Measurements from ENCODE around the gene OTUB2. TPM values are rescaled to one million over a fixed set of nuclear protein-coding genes. Genes with fewer than 3 reads are reported as not detected.

OTUB2 gene
- 1.1 TPM for total RNA-seq

GRCh38 chr14:94026173-94026888 is at the start of gene OTUB2:
Gene OTUB2, plus strand, starts transcription at chr14:94026340. Its CDS starts 198 bp downstream, at chr14:94026538.
- peak; percentile 97 for ATAC-seq
- peak; percentile 99 for DNase-seq (ENCODE audit: low spot score)

- ATAC-seq (no peak), DNase-seq (ENCODE audit: low spot score) (no peak)
Observed at GRCh38 chr14:93976477-93977057, 49.6 kb upstream of the OTUB2 start, which contains the start of gene ASB2. Gene ASB2, minus strand, starts transcription at chr14:93976570. Its CDS starts 12,031 bp downstream, at chr14:93964539.

- DNase-seq (ENCODE audit: low spot score), result no peak
- ATAC-seq, result no peak
Observed at GRCh38 chr14:93977171-93977570, 49.0 kb upstream of the OTUB2 start.

GRCh38 chr14:93977790-93978581 is 48.2 kb upstream of the OTUB2 start:
- DNase-seq (ENCODE audit: low spot score), result no peak

GRCh38 chr14:93978735-93979134 is 47.4 kb upstream of the OTUB2 start:
- DNase-seq (ENCODE audit: low spot score), result no peak
- no peak for ATAC-seq

More at GRCh38 chr14:93977790-93978581, 48.2 kb upstream of the OTUB2 start:
- ATAC-seq, result no peak

- DNase-seq (ENCODE audit: low spot score) (no peak), ATAC-seq (no peak)
Observed at GRCh38 chr14:93980456-93981201, 45.5 kb upstream of the OTUB2 start.

- ATAC-seq (no peak), DNase-seq (ENCODE audit: low spot score) (no peak)
Observed at GRCh38 chr14:93981316-93982229, 44.6 kb upstream of the OTUB2 start.

- DNase-seq (ENCODE audit: low spot score) (no peak), ATAC-seq (no peak)
Observed at GRCh38 chr14:93982230-93983007, 43.7 kb upstream of the OTUB2 start.

GRCh38 chr14:93984070-93984469 is 42.1 kb upstream of the OTUB2 start:
- ATAC-seq (no peak), DNase-seq (ENCODE audit: low spot score) (no peak)

- DNase-seq (ENCODE audit: low spot score) (no peak), ATAC-seq (peak; percentile 24)
Observed at GRCh38 chr14:93984987-93985410, 41.1 kb upstream of the OTUB2 start.

GRCh38 chr14:93986955-93987354 is 39.2 kb upstream of the OTUB2 start:
- no peak for DNase-seq (ENCODE audit: low spot score)
- ATAC-seq, result no peak

GRCh38 chr14:93987376-93987775 is 38.8 kb upstream of the OTUB2 start:
- no peak for DNase-seq (ENCODE audit: low spot score)
- no peak for ATAC-seq

GRCh38 chr14:93987815-93988476 is 38.2 kb upstream of the OTUB2 start:
- ATAC-seq (no peak), DNase-seq (ENCODE audit: low spot score) (no peak)

GRCh38 chr14:93989939-93990338 is 36.2 kb upstream of the OTUB2 start:
- no peak for DNase-seq (ENCODE audit: low spot score)
- no peak for ATAC-seq

GRCh38 chr14:93991212-93991611 is 34.9 kb upstream of the OTUB2 start:
- DNase-seq (ENCODE audit: low spot score), result no peak
- no peak for ATAC-seq

GRCh38 chr14:93991649-93992048 is 34.5 kb upstream of the OTUB2 start:
- DNase-seq (ENCODE audit: low spot score) (no peak), ATAC-seq (no peak)

GRCh38 chr14:93993382-93993781 is 32.8 kb upstream of the OTUB2 start:
- DNase-seq (ENCODE audit: low spot score) (no peak), ATAC-seq (no peak)

GRCh38 chr14:93994919-93995682 is 31.0 kb upstream of the OTUB2 start:
- ATAC-seq (no peak), DNase-seq (ENCODE audit: low spot score) (no peak)

All from left lobe of liver (tissue), 2 donors.